Erythroblast (primary cell): Measurements from ENCODE around the gene KCNH2.

Experiments
- GATA1 ChIP-seq: IDR thresholded peaks from 2 replicates; pipeline ENCODE4 v1.6.1; 2011; ENCODE audit warnings: low read depth, mild to moderate bottlenecking, control low read depth, low read length, moderate library complexity
- POLR2A ChIP-seq: IDR thresholded peaks from 2 replicates; pipeline ENCODE4 v1.6.1; 2011; ENCODE audit warnings: mild to moderate bottlenecking, low read length

DNA sequence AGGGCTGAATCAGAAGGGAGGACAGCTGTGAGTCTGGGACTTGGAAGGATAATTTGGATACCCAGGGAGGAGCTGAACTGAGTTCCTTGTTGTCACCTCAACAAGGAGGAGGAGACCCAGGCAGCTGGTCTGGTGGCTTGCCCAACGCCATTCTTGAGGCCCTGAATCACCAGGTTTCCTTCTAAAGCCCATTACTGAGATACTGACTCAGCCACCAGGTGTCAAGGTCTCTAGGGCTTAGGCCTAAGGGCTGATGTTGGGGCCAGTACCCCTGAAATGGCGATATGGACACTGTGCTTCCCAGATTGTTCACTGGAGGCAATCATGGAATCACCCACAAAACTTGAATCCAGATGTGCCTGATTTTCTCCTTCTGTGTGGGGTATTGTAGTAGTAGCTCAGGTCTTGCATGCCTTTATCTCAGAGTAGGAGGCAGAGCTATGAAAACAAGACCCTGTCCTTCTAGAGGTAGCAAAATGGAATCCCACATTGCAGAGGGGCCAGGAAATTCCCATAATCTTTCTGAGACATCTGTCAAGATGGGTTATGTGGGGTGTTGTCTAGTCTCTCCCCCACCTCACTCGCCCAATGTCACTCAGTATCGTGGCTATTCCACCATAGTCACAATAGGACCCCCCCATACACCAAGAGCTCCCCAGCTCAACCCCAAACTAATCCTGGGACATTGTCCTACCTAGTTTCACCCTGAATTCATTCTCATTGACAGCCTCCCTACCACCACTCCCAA, 48.0 kb upstream of the KCNH2 start:
- TF ChIP-seq POLR2A (no peak), GATA1 (no peak)
